ENCODE results near the gene SERBP1.
A peak's percentile ranks its signal among the peaks of the same experiment; 100 is the strongest.

The SERBP1 gene

GRCh38 chr1:67441183-67441582 is 11.0 kb upstream of the SERBP1 start:
- TF ChIP-seq CTCF (conservative IDR thresholded peaks at IDR 0.05; ENCODE audit: low read length), result no peak
- peak; percentile 38 for DNase-seq (ENCODE audit: low read depth)
- no peak overlapping the region for H3K4me3 ChIP-seq (ENCODE audit: low read length)

- H3K4me3 ChIP-seq (ENCODE audit: low read length), result no peak overlapping the region
- DNase-seq (ENCODE audit: low read depth), result no peak
- TF ChIP-seq CTCF (conservative IDR thresholded peaks at IDR 0.05; ENCODE audit: low read length), result no peak
These were observed 10.1 kb upstream of the SERBP1 start for GRCh38 chr1:67440339-67440738.

- DNase-seq (ENCODE audit: low read depth), result no peak
- no peak overlapping the region for H3K4me3 ChIP-seq (ENCODE audit: low read length)
- no peak for TF ChIP-seq CTCF (conservative IDR thresholded peaks at IDR 0.05; ENCODE audit: low read length)
These were observed 9.3 kb upstream of the SERBP1 start for GRCh38 chr1:67439277-67440029.

GRCh38 chr1:67437961-67438360 is 7.8 kb upstream of the SERBP1 start:
- TF ChIP-seq CTCF (conservative IDR thresholded peaks at IDR 0.05; ENCODE audit: low read length), result no peak
- no peak for DNase-seq (ENCODE audit: low read depth)
- no peak overlapping the region for H3K4me3 ChIP-seq (ENCODE audit: low read length)

GRCh38 chr1:67436511-67437055 is 6.4 kb upstream of the SERBP1 start:
- no peak overlapping the region for H3K4me3 ChIP-seq (ENCODE audit: low read length)
- no peak for DNase-seq (ENCODE audit: low read depth)
- TF ChIP-seq CTCF (conservative IDR thresholded peaks at IDR 0.05; ENCODE audit: low read length), result no peak

- peak; percentile 36 for DNase-seq (ENCODE audit: low read depth)
- TF ChIP-seq CTCF (conservative IDR thresholded peaks at IDR 0.05; ENCODE audit: low read length), result no peak
- no peak overlapping the region for H3K4me3 ChIP-seq (ENCODE audit: low read length)
These were observed 4.3 kb upstream of the SERBP1 start for GRCh38 chr1:67434491-67434890.

GRCh38 chr1:67433837-67434236 is 3.6 kb upstream of the SERBP1 start:
- DNase-seq (ENCODE audit: low read depth), result no peak
- no peak overlapping the region for H3K4me3 ChIP-seq (ENCODE audit: low read length)
- TF ChIP-seq CTCF (conservative IDR thresholded peaks at IDR 0.05; ENCODE audit: low read length), result no peak

All from AG10803 (cell line).